Neural progenitor cell (in vitro differentiated cells): Measurements from ENCODE around the gene GRIK5.

Source experiments
- EZH2 ChIP-seq: fragments of 200-600 bp; sonication (generic); IDR thresholded peaks from 2 replicates; pipeline ENCODE4 v1.6.1; 2017; ENCODE audit warnings: antibody characterized with exemption, mild to moderate bottlenecking, moderate library complexity
- EZH2phosphoT487 ChIP-seq: fragments of 200-600 bp; sonication (generic); IDR thresholded peaks from 2 replicates; pipeline ENCODE4 v1.6.1; 2017; ENCODE audit warnings: antibody characterized with exemption
- TF ChIP-seq, protein P1 (sequence below): fragments of 200-600 bp; sonication (generic); IDR thresholded peaks from 2 replicates; pipeline ENCODE4 v1.5.1; 2017; ENCODE audit warnings: antibody characterized with exemption, mild to moderate bottlenecking

DNA sequence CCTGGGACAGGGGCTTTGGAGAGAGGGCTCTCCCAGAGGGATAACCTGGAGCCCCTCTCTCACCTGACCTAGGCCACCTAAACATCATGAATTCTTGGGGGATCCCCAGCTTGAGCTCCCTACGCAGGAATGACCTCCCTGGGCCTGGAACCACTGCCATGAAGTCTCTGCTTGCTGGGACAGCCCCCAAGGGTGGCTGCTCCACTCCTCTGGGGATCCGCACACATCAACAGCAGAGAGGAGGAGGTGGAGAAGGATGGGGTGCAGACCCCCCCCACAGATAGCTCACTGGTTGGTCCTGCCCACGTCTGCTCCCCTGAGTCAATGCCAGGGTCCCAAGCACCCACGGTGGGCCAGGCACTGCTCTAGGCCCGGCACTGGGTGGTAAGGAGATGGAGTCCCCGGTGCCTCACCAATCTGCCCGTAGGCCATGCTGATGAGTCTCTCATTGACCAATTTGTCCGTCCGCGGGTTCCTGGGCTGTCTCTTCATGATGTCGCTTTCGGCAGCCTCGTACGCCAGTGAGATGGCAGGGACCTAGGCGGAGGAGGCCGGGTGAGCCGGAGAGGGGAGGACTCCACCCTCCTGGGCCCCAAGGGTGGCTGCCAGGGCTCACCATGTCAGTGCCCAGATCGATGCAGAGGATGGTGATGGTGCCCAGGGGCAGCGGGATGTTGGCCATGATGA lies 100.1 kb downstream of the GRIK5 start:
- TF ChIP-seq, protein P1, sequence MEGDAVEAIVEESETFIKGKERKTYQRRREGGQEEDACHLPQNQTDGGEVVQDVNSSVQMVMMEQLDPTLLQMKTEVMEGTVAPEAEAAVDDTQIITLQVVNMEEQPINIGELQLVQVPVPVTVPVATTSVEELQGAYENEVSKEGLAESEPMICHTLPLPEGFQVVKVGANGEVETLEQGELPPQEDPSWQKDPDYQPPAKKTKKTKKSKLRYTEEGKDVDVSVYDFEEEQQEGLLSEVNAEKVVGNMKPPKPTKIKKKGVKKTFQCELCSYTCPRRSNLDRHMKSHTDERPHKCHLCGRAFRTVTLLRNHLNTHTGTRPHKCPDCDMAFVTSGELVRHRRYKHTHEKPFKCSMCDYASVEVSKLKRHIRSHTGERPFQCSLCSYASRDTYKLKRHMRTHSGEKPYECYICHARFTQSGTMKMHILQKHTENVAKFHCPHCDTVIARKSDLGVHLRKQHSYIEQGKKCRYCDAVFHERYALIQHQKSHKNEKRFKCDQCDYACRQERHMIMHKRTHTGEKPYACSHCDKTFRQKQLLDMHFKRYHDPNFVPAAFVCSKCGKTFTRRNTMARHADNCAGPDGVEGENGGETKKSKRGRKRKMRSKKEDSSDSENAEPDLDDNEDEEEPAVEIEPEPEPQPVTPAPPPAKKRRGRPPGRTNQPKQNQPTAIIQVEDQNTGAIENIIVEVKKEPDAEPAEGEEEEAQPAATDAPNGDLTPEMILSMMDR: no peak
- TF ChIP-seq EZH2 (no peak), EZH2phosphoT487 (no peak)
